ENCODE data around the gene PARM1.

The PARM1 gene

GRCh38 chr4:75036046-75036830, 103.3 kb downstream of the PARM1 start:
- DNase-seq: no peak

- DNase-seq: no peak
These were observed 104.3 kb downstream of the PARM1 start for GRCh38 chr4:75037252-75037651.

DNA sequence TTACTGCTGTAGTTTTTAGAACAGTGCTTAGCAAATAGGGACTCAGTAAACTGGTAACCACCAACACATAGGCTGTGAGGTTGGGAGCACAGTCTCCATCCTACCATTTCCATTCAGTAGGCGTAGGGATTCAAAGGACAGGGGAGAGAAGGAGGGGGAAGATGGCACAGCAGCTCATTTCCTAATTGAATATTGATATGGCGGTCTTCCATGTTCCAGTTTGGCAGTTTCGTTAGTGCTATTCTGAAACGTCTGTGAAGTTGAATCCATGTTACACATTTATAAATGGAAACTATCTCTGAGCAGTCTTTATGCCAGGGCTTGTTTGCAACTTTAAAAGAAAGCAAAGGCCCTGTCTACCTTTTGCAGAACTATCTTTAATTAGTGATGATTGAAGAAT, 105.5 kb downstream of the PARM1 start:
- no peak for DNase-seq

- DNase-seq: no peak
These were observed 107.8 kb downstream of the PARM1 start for GRCh38 chr4:75040703-75041102.

GRCh38 chr4:75042601-75043208, 109.8 kb downstream of the PARM1 start:
- DNase-seq: no peak

GRCh38 chr4:75046226-75046625, 113.3 kb downstream of the PARM1 start:
- no peak for DNase-seq

- no peak for DNase-seq
These were observed 113.7 kb downstream of the PARM1 start for GRCh38 chr4:75046641-75047040.

DNA sequence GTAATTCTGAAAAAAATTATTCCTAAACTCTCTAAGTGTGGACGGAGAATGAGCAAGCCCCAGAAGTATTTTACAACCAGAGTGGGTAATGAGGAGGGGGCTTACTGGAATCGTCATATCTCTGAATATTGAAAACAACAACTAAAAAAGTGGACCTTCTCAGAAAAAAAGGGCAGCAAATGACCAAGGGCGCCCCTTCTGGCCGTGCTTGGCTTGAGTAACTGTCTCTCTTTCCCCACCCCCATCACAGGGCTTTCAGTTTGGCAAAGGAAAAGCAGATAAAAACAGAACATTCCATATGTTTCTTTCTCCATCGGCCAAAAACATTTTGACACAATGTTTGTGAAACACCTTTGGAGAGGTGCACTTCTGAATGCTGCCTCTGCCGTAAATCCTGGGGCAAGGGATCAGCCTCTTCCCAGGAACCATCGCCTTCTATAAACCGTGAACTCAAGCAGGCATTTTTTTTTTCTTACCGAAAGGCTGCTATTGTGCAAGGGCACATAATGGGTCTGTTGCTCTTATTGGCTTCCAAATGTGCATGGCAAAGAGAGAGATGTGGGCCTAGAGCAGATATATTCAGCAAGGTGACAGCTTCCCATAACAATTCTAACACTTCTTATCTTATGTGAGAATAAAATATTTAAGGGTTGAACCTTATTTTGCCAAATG, 115.4 kb downstream of the PARM1 start:
- no peak for DNase-seq

DNA sequence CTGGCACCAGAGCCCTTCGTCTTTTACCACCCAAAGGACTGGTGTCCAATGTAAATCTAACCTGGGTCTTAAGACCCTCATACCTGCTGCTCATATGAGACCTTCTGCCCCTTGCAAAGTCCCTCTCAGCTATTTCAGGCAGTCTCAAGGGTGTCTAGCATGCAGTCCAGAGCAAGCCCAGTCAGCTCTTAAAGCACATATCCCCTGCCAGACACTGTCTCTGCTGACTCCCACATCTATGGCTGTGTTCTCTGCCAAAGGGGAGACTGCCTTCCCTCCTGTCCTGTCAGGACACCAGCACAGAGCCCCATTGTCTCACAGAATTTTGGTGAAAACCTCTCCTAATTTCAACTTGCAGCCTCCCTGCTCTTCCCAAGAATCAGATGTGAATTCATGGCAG, 118.5 kb downstream of the PARM1 start:
- DNase-seq: no peak

GRCh38 chr4:75053352-75053751, 120.4 kb downstream of the PARM1 start:
- DNase-seq: no peak

DNA sequence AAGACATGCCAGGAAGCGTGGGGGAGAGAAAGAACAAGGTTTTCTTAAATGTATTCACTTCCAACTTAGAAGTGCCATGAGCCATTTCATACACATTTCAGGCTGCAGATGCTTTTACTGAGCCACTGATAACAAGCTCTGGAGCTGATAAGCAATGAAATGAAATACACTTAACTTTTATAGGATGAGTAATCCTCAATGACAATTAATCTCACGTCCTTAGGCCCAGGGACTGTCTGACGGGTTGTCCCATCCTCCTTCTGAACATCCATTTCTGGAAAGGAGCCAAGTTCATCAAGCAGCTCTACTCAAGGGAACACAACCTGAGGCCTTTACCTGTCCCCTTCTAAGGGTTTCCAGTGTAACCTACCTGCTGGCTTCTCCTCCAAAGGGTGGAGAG, 121.2 kb downstream of the PARM1 start:
- DNase-seq: no peak

DNA sequence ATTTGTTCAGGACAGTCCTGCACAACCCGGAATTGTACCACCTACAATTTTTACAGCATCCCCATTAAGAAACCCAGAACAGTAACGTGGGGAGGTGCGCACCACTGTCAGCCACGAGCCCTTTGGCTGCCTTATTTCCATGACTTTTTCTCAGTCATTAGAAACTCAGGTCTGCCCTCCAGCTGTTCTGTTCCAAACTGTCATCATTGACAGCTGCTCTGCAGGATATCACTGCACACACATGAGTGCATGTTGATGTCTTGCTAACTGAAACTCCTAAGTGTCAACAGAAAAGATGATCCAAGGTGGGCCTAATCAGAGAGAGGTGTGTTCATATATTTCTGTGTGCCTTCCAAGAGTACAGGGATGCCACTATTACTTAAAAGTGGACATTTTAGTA, 123.4 kb downstream of the PARM1 start:
- DNase-seq: no peak

GRCh38 chr4:75057369-75057768, 124.5 kb downstream of the PARM1 start:
- DNase-seq: no peak

DNA sequence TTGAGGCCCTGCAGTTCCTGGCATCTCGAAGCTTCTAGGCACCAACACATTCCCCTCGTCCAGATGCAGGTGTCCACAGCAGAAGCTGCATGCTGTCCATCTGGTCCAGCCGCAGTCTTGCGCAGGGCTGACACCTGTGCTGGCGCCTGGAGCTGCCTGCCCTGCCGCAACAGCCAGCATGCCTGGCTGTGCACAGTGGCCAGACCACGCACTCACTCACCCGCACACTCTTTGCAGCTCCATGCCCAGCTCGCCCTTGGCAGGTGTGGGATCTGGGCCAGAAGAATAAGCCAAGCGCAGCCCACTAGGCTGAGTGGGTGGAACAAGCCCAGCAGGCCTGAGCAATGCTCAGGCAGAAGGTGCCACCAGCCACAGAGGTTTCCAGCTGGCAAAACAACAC, 125.6 kb downstream of the PARM1 start:
- no peak for DNase-seq

- DNase-seq: no peak
These were observed 130.5 kb downstream of the PARM1 start for GRCh38 chr4:75063433-75063832.

DNA sequence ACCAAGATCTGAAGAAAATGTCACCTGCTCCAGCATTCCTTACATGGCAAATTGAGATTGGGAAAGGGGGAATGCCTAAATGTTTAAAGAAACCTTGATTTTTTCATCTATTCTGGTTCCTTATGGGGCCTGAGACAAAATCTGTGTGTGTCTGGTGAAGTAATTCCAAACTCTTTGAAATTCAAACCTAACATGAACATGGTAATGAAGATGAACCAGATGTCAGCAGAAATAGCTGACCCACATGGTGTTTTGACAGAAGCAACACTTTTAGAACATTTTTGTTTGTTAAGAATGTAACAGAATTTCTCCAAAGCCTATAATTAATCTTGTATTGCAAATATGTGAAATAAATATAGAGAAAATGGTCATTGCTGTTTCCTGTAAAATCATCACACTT, 133.0 kb downstream of the PARM1 start:
- no peak for DNase-seq

- DNase-seq: no peak
These were observed 136.7 kb downstream of the PARM1 start for GRCh38 chr4:75069493-75070074.

DNA sequence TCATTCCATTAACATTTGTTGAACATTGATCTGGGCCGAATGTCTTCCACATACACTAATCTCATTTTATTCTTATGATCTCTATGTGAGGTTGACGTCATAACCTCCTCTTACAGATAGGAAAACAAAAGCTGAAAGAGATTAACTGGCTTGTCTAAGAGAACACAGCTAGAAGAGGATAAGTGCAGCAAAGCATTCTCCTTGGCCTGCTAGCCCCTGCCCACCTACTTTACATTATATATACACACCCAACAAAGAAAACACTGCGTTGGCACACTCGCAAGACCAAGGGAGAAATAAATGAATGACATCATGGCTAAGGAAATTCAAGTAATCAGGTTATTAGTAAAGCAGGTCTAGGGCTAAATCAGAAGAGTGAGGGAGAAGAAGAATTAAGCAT, 138.4 kb downstream of the PARM1 start:
- no peak for DNase-seq

GRCh38 chr4:75080888-75081287, 148.0 kb downstream of the PARM1 start:
- no peak for DNase-seq

GRCh38 chr4:75081561-75081960, 148.6 kb downstream of the PARM1 start:
- no peak for DNase-seq

GRCh38 chr4:75087416-75087815, 154.5 kb downstream of the PARM1 start:
- DNase-seq: no peak

DNA sequence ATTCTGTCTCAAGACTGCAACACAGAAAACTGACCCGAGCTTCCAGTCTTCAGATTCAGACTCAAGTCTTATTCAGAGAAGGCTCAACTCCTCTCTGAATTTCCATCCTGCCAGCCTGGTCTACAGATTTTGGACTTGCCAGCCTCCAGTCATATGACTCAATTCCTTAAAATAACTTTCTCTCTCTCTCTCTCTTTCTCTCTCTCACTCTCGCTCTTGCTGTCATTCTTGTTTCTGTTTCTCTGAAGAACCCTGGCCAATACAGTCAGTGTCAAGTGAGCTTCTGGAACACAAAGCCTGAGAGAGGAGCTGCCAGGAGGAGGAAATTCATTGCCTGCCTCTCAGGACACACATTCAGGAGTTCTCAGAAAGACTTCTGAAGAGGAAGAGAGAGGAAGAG, 154.9 kb downstream of the PARM1 start:
- DNase-seq: no peak

DNA sequence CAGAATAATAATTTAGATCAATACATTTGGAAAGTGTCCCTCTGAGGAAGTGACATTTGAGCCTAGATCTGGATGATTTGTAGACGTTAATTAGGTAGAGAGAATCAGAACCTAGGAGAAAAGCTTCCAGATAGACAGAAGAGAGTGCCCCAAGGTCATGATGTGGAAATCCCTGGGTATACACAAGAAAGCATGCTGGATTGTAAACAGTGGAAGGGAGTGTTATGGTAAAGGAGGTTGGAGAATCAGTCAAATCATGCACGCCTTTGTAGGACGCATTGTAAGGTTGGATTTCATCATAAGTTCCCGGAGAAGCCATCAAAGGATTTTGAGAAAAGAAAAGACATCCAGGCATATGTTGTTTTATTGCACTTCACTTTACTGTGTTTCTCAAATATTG, 156.3 kb downstream of the PARM1 start:
- no peak for DNase-seq

DNA sequence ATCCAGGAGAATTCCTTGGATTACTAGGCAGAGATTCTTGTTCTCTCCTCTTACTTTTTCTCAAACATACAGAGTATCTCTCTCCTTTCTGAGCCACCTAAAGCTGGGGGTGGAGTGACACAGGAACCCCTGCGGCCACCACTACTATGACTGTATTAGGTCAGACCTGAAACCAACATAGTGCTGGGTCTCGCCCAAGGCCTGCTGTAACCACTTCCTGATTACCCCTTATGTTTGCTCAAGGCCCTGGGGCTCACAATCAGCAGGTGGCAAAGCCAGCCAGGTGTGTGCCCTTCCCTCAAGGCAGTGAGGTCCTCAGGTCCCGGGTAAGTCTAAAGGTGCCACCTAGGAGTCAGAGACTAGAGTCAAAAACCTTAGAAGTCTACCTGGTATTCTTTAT, 166.4 kb downstream of the PARM1 start:
- no peak for DNase-seq
